ENCODE results near the gene ZNF460. TPM values are rescaled to one million over a fixed set of nuclear protein-coding genes. Genes with fewer than 3 reads are reported as not detected.
A peak's percentile ranks its signal among the peaks of the same experiment; 100 is the strongest.

Gene ZNF460
- total and polyA plus RNA-seq, 2 of the 13 experiments (the other 11 are each of a cell fraction or from before 2014, with no cell fraction given), result 14.5 to 44.8 TPM

GRCh38 chr19:57320180-57321084 is 40.1 kb downstream of the ZNF460 start, which contains the start of gene ZNF543 (continued):
- TF ChIP-seq SCMH1 (CRISPR knock-in tag; IDR thresholded peaks at IDR 0.05; ENCODE audit: borderline replicate concordance) (no peak), ONECUT2 (CRISPR knock-in tag; IDR thresholded peaks at IDR 0.05) (no peak), CBFB (CRISPR knock-in tag; IDR thresholded peaks at IDR 0.05) (no peak), ZFYVE20 (CRISPR knock-in tag; IDR thresholded peaks at IDR 0.05; ENCODE audit: borderline replicate concordance, low read depth) (no peak), SP4 (CRISPR knock-in tag; IDR thresholded peaks at IDR 0.05) (peak; percentile 77), ZNF674 (CRISPR knock-in tag; IDR thresholded peaks at IDR 0.05; ENCODE audit: low read depth) (no peak), ZNF20 (CRISPR knock-in tag; IDR thresholded peaks at IDR 0.05) (no peak), MED8 (CRISPR knock-in tag; IDR thresholded peaks at IDR 0.05; ENCODE audit: insufficient replicate concordance) (no peak), TOE1 (CRISPR knock-in tag; IDR thresholded peaks at IDR 0.05) (no peak), ERF (CRISPR knock-in tag; IDR thresholded peaks at IDR 0.05) (no peak), ZNF589 (CRISPR knock-in tag; conservative IDR thresholded peaks at IDR 0.05) (no peak), ZBTB26 (CRISPR knock-in tag; IDR thresholded peaks at IDR 0.05; ENCODE audit: borderline replicate concordance) (0 out of 2 replicates have a peak, but pooled peaks have one; percentile 18), KAT7 (CRISPR knock-in tag; IDR thresholded peaks at IDR 0.05; ENCODE audit: borderline replicate concordance) (no peak; the same call in none of the 2 replicates), HOXA3 (CRISPR knock-in tag; IDR thresholded peaks at IDR 0.05) (peak; percentile 92; the same call in 1 of the 2 replicates), ZNF580 (CRISPR knock-in tag; IDR thresholded peaks at IDR 0.05; ENCODE audit: borderline replicate concordance, low read depth) (no peak), ARHGAP35 (CRISPR knock-in tag; IDR thresholded peaks at IDR 0.05; ENCODE audit: borderline replicate concordance) (0 out of 2 replicates have a peak, but pooled peaks have one; percentile 10), EEA1 (CRISPR knock-in tag; IDR thresholded peaks at IDR 0.05; ENCODE audit: borderline replicate concordance) (no peak), ZBTB20 (CRISPR knock-in tag; IDR thresholded peaks at IDR 0.05; ENCODE audit: borderline replicate concordance, low read depth) (peak; percentile 65; the same call in 1 of the 2 replicates), FOXO4 (CRISPR knock-in tag; conservative IDR thresholded peaks at IDR 0.05) (0 out of 2 replicates have a peak, but pooled peaks have one; percentile 37), ZBTB34 (CRISPR knock-in tag; IDR thresholded peaks at IDR 0.05) (no peak), NFRKB (IDR thresholded peaks at IDR 0.05) (no peak), HCFC1 (IDR thresholded peaks at IDR 0.05; ENCODE audit: low read depth, low read length) (peak; percentile 46), TARDBP (CRISPR knock-in tag; IDR thresholded peaks at IDR 0.05) (no peak)
